A673 (cell line): ENCODE data around the gene SLC38A1. TPM values are rescaled to one million over a fixed set of nuclear protein-coding genes. Genes with fewer than 3 reads are reported as not detected.

Experiments
- BruUV-seq: library from RNA; stranded (reverse); fragments of 400-500 nt; replicated peaks from 2 replicates; lab custom pipeline; 2021; lab: Mats Ljungman, UMichigan
- CTCF ChIA-PET: fragments of 300-600 bp; sonication (Branson Sonifier 250); formaldehyde crosslinking; loops from one replicate; lab custom pipeline; 2022; ENCODE audit warnings: antibody characterized with exemption; lab: Charles Lee
- POLR2A ChIA-PET: fragments of 300-600 bp; sonication (Branson Sonifier 250); formaldehyde crosslinking; loops from one replicate; lab custom pipeline; 2022; ENCODE audit warnings: antibody characterized with exemption; ENCODE audit not compliant: low non-redundant PET; lab: Charles Lee
- DNase-seq: peaks from one replicate; pipeline ENCODE4 v3.0.0-alpha.2; 2015; ENCODE audit warnings: low spot score
- H3K27ac ChIP-seq: fragments of 200-600 bp; sonication (generic); 2 replicates; pipeline ENCODE4 v1.5.1; 2016; ENCODE audit warnings: mixed run types, low read depth, mild to moderate bottlenecking, mixed read lengths, antibody characterized with exemption, low read length; ENCODE audit not compliant: poor library complexity, severe bottlenecking
- H3K27me3 ChIP-seq: fragments of 200-600 bp; sonication (generic); replicated peaks from 2 replicates; pipeline ENCODE4 v1.6.1; 2017; ENCODE audit warnings: mixed run types, low read depth, mild to moderate bottlenecking, mixed read lengths, antibody characterized with exemption, low read length; ENCODE audit not compliant: insufficient read depth, poor library complexity
- H3K36me3 ChIP-seq: fragments of 200-600 bp; sonication (generic); 2 replicates; pipeline ENCODE4 v1.6.1; 2016; ENCODE audit warnings: mixed run types, mild to moderate bottlenecking, mixed read lengths, antibody characterized with exemption, low read length; ENCODE audit not compliant: insufficient read depth, poor library complexity, severe bottlenecking
- H3K4me1 ChIP-seq: fragments of 200-600 bp; sonication (generic); 2 replicates; pipeline ENCODE4 v1.6.1; 2017; ENCODE audit warnings: mixed run types, mild to moderate bottlenecking, mixed read lengths, antibody characterized with exemption, low read length; ENCODE audit not compliant: insufficient read depth, poor library complexity, severe bottlenecking
- H3K4me3 ChIP-seq: fragments of 200-600 bp; sonication (generic); 2 replicates; pipeline ENCODE4 v1.5.1; 2016; ENCODE audit warnings: low read depth, mixed run types, mild to moderate bottlenecking, mixed read lengths, low read length; ENCODE audit not compliant: poor library complexity, severe bottlenecking
- H3K9me3 ChIP-seq: fragments of 200-600 bp; sonication (generic); 2 replicates; pipeline ENCODE4 v1.6.1; 2016; ENCODE audit warnings: mixed run types, low read depth, mild to moderate bottlenecking, mixed read lengths, antibody characterized with exemption, low read length; ENCODE audit not compliant: poor library complexity, severe bottlenecking
- EZH2 ChIP-seq: fragments of 200-600 bp; sonication (generic); IDR thresholded peaks from 2 replicates; pipeline ENCODE4 v1.6.1; 2017; ENCODE audit warnings: borderline replicate concordance, low read depth, mild to moderate bottlenecking, mixed read lengths, antibody characterized with exemption, low read length; ENCODE audit not compliant: poor library complexity, severe bottlenecking
- intact Hi-C: fragments of 100-400 bp; cut with micrococcal nuclease; formaldehyde crosslinking; loops from one replicate; pipeline ENCODE4 v1.10.0; 2022; ENCODE audit not compliant: unreplicated experiment
- total RNA-seq: library from RNA; stranded (reverse); gene quantifications from 2 replicates; pipeline ENCODE4 v1.2.3, GENCODE V29; 2021
- TF ChIP-seq, protein P1 (sequence below): fragments of 300-800, 200-600 bp; sonication (generic); conservative IDR thresholded peaks from 2 replicates; pipeline ENCODE4 v1.5.1; 2017; ENCODE audit warnings: low read depth, mild to moderate bottlenecking, antibody characterized with exemption, low read length, moderate library complexity, mixed read lengths

The SLC38A1 gene
- total RNA-seq, 1 experiment from 2014 or later = 78.9 TPM

DNA sequence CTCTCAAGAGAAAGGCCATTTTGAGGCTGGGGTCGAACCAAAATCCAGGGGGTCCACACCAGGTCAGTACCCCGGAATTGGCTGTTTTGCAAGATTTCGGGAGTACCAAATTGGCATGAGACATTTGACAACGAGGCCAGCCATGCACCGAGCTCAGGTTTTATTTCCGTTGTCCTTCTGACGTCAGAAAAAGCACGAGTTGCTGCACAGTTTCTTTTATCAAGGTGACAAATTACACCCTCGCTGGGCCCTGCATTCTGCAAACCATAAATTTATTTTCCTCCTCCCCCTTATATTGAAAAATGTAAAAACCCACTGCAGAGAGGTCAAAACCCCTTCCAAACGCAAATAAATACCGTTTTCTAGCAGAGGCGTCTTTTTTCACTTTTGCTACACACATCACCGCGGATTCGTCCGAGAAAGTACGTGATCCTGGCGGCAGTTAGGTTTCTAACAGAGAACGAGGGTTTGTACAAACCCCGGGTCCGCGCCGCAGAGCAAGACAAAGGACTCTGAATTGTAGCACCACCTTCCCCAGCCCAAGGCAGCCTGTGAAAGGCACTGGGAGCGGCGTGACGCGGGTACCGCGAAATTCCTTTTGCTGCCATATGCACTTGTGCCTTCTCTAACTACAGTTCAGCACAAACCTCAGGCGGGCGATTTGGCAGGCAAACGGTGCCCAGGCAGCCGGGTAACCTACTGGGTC, 1.8 kb downstream of the SLC38A1 start:
- H3K27me3 ChIP-seq = no peaks in the 10 kb centered on the region
- no peaks in the 10 kb centered on the region for H3K9me3 ChIP-seq
- TF ChIP-seq, protein P1, sequence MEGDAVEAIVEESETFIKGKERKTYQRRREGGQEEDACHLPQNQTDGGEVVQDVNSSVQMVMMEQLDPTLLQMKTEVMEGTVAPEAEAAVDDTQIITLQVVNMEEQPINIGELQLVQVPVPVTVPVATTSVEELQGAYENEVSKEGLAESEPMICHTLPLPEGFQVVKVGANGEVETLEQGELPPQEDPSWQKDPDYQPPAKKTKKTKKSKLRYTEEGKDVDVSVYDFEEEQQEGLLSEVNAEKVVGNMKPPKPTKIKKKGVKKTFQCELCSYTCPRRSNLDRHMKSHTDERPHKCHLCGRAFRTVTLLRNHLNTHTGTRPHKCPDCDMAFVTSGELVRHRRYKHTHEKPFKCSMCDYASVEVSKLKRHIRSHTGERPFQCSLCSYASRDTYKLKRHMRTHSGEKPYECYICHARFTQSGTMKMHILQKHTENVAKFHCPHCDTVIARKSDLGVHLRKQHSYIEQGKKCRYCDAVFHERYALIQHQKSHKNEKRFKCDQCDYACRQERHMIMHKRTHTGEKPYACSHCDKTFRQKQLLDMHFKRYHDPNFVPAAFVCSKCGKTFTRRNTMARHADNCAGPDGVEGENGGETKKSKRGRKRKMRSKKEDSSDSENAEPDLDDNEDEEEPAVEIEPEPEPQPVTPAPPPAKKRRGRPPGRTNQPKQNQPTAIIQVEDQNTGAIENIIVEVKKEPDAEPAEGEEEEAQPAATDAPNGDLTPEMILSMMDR = no peak
- no peak for TF ChIP-seq EZH2
- H3K4me1 ChIP-seq = peaks cover 17% of the 10 kb centered on the region
- peak overlapping the region; percentile 73 for H3K27ac ChIP-seq
- ChIA-PET POLR2A (no interaction called here), CTCF (no interaction called here)
- no peaks in the 10 kb centered on the region for H3K36me3 ChIP-seq
- intact Hi-C loops = loop anchor here (10.0 kb wide), 1 partner anchor 112 kb away; no protein-coding TSS in a partner anchor
- BruUV-seq = TSS peak; percentile 34
- peak; percentile 66 for DNase-seq
- peak overlapping the region; percentile 76 for H3K4me3 ChIP-seq

GRCh38 chr12:46266382-46266791, 2.5 kb downstream of the SLC38A1 start:
- intact Hi-C loops = loop anchor here (10.0 kb wide), 1 partner anchor 112 kb away; no protein-coding TSS in a partner anchor
- Histone ChIP-seq H3K27ac (peak overlapping the region; percentile 73), H3K9me3 (no peaks in the 10 kb centered on the region), H3K27me3 (no peaks in the 10 kb centered on the region), H3K4me1 (peaks cover 18% of the 10 kb centered on the region), H3K36me3 (no peaks in the 10 kb centered on the region), H3K4me3 (peak overlapping the region; percentile 76)
- DNase-seq = peak; percentile 47
- ChIA-PET CTCF (interaction anchor here (0.5 kb wide), 1 partner anchor 78 kb away, joined by 4 read pairs; no protein-coding TSS in a partner anchor), POLR2A (no interaction called here)
- TF ChIP-seq, protein P1 = no peak
- no peak for TF ChIP-seq EZH2
- BruUV-seq = no TSS peak

DNA sequence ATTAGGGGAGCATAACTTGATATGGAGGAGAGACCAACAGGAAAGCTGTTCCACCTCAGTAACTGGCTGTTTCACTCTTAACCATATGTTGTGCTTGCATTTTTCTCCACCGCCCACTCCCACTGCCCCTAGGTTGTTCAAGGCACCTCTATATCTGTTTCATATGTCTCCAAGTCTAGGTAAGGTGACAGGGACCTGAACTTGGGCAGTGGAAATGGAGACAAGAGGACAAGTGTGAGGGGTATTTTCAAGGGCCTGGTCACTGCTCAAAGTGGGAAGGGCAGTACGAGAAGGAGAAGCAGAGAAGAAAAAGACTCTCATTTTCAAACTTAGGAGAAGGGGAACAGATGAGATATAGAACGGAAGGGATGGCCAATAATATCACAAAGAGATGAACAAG, 3.1 kb downstream of the SLC38A1 start:
- no peaks in the 10 kb centered on the region for H3K27me3 ChIP-seq
- H3K4me3 ChIP-seq = peak overlapping the region; percentile 76
- no peak overlapping the region for H3K27ac ChIP-seq
- no peaks in the 10 kb centered on the region for H3K36me3 ChIP-seq
- TF ChIP-seq EZH2 = no peak
- TF ChIP-seq, protein P1 = no peak
- ChIA-PET POLR2A (no interaction called here), CTCF (interaction anchor here (0.5 kb wide), 1 partner anchor 79 kb away, joined by 4 read pairs; no protein-coding TSS in a partner anchor)
- H3K9me3 ChIP-seq = no peaks in the 10 kb centered on the region
- no peak for DNase-seq
- no TSS peak for BruUV-seq
- peaks cover 24% of the 10 kb centered on the region for H3K4me1 ChIP-seq
- intact Hi-C loops = loop anchor here (10.0 kb wide), 1 partner anchor 111 kb away; no protein-coding TSS in a partner anchor
